GM12892 (cell line): ENCODE data around the gene LY6G5B.

Experiments
- POLR2A ChIP-seq: IDR thresholded peaks from 2 replicates; pipeline ENCODE4 v1.6.1; 2011; ENCODE audit warnings: low read depth, low read length, control low read depth
- POLR2AphosphoS5 ChIP-seq: IDR thresholded peaks from 2 replicates; pipeline ENCODE4 v1.6.1; 2011; ENCODE audit warnings: low read depth, low read length, control low read depth

- TF ChIP-seq POLR2A (no peak), POLR2AphosphoS5 (no peak)
Measured at GRCh38 chr6:31702405-31702818, 32.6 kb downstream of the LY6G5B start.
